ENCODE data around the gene KIF19. TPM values are rescaled to one million over a fixed set of nuclear protein-coding genes. Genes with fewer than 3 reads are reported as not detected.

Gene KIF19
- total and polyA plus RNA-seq, 2 experiments from 2014 or later = 0.39 TPM; not detected in 1

DNA sequence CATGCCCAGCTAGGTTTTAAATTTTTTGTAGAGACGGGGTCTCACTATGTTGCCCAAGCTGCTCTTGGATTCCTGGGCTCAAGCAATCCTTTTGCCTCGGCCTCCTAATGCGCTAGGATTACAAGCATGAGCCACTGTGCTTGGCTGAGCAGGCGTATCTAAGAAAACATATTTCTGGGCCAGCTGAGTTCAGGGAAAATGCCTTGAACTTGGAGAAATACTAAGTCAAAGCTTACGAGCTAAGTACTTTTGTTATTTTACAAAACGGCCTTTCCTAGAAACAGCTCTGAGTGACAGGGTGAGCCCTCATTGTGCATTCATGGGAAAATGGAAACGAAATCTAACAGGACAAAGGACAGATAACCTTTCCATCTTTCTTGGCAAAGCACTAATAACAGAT, 27.2 kb upstream of the KIF19 start:
- DNase-seq (ENCODE audit: low read depth in 1 of 2, low spot score in 1 of 2) = no peak
- TF ChIP-seq, protein P1, sequence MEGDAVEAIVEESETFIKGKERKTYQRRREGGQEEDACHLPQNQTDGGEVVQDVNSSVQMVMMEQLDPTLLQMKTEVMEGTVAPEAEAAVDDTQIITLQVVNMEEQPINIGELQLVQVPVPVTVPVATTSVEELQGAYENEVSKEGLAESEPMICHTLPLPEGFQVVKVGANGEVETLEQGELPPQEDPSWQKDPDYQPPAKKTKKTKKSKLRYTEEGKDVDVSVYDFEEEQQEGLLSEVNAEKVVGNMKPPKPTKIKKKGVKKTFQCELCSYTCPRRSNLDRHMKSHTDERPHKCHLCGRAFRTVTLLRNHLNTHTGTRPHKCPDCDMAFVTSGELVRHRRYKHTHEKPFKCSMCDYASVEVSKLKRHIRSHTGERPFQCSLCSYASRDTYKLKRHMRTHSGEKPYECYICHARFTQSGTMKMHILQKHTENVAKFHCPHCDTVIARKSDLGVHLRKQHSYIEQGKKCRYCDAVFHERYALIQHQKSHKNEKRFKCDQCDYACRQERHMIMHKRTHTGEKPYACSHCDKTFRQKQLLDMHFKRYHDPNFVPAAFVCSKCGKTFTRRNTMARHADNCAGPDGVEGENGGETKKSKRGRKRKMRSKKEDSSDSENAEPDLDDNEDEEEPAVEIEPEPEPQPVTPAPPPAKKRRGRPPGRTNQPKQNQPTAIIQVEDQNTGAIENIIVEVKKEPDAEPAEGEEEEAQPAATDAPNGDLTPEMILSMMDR (IDR thresholded peaks at IDR 0.05; ENCODE audit: low read depth, low read length) = no peak
- Histone ChIP-seq H3K4me1 (ENCODE audit: low read depth) (peaks cover 3% of the 10 kb centered on the region), H3K36me3 (no peaks in the 10 kb centered on the region), H3K27ac (no peak overlapping the region), H3K9me3 (ENCODE audit: low read depth) (no peaks in the 10 kb centered on the region), H3K4me3 (no peak overlapping the region), H3K27me3 (no peaks in the 10 kb centered on the region)

DNA sequence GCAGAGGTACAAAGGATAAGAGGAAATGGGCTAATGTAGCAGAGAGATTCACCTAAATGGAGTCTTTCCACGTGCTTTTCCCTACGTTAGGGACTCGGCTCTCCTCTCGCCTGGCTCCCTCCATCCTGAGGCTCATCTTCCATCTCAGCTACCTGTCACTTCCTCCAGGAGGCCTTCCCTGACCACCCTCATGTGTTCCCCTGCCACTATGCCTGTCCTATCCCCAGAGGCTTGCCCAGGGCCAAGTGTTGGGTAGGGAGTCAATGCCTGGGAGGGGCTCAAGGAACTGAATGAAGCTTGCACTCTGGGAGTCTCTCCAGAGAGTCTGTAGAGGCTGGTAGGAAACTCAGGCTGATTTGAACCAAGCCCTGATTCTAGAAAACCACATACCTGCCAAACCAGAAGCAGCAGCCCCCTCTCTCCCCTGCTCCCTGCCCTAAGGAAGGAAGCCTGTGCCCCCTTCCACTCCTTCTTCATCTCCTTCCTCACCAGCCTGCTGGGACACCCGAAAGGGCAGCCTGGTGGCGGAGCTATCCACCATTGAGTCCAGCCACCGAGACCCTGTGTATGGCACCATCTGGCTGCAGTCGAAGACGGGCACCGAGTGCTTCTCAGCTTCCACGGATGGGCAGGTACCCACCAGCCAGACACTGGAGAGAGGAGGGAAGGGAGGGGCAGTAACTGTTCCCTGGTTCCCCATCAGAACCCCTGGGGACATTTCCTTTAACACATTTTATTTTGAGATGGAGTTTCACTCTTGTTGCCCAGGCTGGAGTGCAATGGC, 26.6 kb upstream of the KIF19 start:
- Histone ChIP-seq H3K27ac (no peak overlapping the region), H3K4me3 (no peak overlapping the region), H3K9me3 (ENCODE audit: low read depth) (no peaks in the 10 kb centered on the region), H3K4me1 (ENCODE audit: low read depth) (peaks cover 3% of the 10 kb centered on the region), H3K36me3 (no peaks in the 10 kb centered on the region), H3K27me3 (no peaks in the 10 kb centered on the region)
- DNase-seq (ENCODE audit: low read depth in 1 of 2, low spot score in 1 of 2) = no peak
- TF ChIP-seq, protein P1 (IDR thresholded peaks at IDR 0.05; ENCODE audit: low read depth, low read length) = no peak

DNA sequence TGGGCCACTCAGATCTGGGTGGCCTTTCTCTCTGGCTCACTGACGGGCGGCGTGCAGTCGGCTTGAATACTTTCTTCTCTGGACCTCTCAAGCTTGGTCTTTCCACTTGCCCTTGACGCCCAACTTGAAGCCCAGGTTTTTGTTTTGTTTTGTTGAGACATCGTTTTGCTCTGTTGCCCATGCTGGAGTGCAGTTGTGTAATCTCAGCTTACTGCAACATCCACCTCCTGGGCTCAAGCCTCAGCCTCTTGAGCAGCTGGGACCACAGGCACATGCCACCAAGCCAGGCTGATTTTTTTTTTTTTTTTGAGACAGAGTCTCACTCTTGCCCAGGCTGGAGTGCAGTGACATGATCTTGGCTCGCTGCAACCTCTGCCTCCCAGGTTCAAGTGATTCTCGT, 22.7 kb upstream of the KIF19 start:
- Histone ChIP-seq H3K4me1 (ENCODE audit: low read depth) (peaks cover 5% of the 10 kb centered on the region), H3K9me3 (ENCODE audit: low read depth) (no peaks in the 10 kb centered on the region), H3K27me3 (no peaks in the 10 kb centered on the region), H3K27ac (no peak overlapping the region), H3K36me3 (no peaks in the 10 kb centered on the region), H3K4me3 (no peak overlapping the region)
- TF ChIP-seq, protein P1 (IDR thresholded peaks at IDR 0.05; ENCODE audit: low read depth, low read length) = no peak
- no peak for DNase-seq (ENCODE audit: low read depth in 1 of 2, low spot score in 1 of 2)

DNA sequence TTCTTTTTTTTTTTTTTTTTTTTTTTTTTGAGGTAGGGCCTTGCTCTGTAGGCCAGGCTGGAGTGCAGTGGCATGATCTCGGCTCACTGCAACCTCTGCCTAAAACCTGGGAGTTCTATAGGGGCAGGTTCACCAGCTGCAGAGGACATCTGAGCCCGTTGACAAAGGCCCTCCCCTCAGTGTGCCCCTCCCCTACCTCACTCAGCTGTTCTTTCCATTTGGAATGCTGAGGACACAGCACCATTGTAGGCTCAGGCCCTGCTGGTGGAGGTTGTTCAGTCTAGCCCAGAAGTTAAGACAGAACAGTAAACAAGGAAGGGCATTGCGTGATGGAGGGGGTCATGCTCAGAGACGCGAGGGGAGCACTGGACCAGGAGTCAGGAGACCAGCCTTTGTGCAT, 21.8 kb upstream of the KIF19 start:
- H3K9me3 ChIP-seq (ENCODE audit: low read depth) = no peaks in the 10 kb centered on the region
- TF ChIP-seq, protein P1 (IDR thresholded peaks at IDR 0.05; ENCODE audit: low read depth, low read length) = no peak
- no peak for DNase-seq (ENCODE audit: low read depth in 1 of 2, low spot score in 1 of 2)
- H3K36me3 ChIP-seq = no peaks in the 10 kb centered on the region
- H3K4me1 ChIP-seq (ENCODE audit: low read depth) = peaks cover 5% of the 10 kb centered on the region
- no peaks in the 10 kb centered on the region for H3K27me3 ChIP-seq
- H3K27ac ChIP-seq = no peak overlapping the region
- H3K4me3 ChIP-seq = no peak overlapping the region

DNA sequence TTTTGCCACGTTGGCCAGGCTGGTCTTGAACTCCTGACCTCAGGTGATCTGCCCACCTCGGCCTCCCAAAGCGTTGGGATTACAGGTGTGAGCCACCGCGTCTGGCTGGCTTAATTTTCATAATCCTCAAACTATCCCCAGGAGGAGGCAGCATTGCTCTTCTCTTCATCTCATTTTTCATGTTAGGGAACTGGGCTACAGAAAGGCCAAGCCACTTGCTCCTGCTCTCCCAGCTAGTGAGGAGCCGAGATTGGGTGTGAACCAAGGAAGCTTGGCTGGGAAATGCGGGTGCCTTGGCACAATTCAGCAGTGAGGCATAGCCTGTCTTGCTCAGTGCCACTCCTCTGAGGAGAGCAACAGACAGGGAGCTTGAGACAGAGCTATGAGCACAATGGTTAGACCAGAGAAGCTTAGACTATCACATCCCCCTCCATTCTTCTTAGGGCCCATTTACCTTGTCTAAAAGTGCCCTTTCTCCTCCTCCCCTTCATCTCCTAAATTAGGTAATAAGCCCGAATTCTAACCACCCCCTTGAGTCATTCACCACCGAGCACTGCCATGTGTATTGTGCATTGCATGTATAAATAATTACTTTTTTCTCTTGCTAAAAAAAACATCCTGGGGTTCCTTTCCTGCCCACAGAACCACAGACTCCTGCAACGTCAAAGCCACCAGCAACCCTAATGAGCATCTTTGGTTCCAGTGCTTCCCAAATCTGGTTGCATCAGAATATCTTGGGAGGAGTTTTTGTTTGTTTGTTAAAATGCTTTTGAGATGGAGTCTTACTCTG, 20.0 kb upstream of the KIF19 start:
- Histone ChIP-seq H3K9me3 (ENCODE audit: low read depth) (no peaks in the 10 kb centered on the region), H3K27me3 (no peaks in the 10 kb centered on the region), H3K36me3 (no peaks in the 10 kb centered on the region), H3K27ac (no peak overlapping the region), H3K4me3 (no peak overlapping the region), H3K4me1 (ENCODE audit: low read depth) (peaks cover 5% of the 10 kb centered on the region)
- TF ChIP-seq, protein P1 (IDR thresholded peaks at IDR 0.05; ENCODE audit: low read depth, low read length) = no peak
- no peak for DNase-seq (ENCODE audit: low read depth in 1 of 2, low spot score in 1 of 2)

All from cardiac muscle cell (in vitro differentiated cells and primary cell).